ENCODE data around the gene SRSF10.

- TF ChIP-seq EZH2 (IDR thresholded peaks at IDR 0.05; ENCODE audit: insufficient read depth, low read length) (no peak), CTCF (IDR thresholded peaks at IDR 0.05; ENCODE audit: insufficient read depth, low read depth, low read length) (no peak)
Measured at GRCh38 chr1:23984417-23985186, 4.5 kb upstream of the SRSF10 start.
